DMS 273 (cell line): Measurements from ENCODE around the gene PTGFRN.

Experiments
- DNase-seq: peaks from one replicate; lab custom pipeline; 2025; ENCODE audit not compliant: unreplicated experiment; lab: John Stamatoyannopoulos, UW

Gene PTGFRN

GRCh38 chr1:116997636-116998035 lies 87.9 kb downstream of the PTGFRN start:
- DNase-seq = no peak

- DNase-seq = no peak
Observed at GRCh38 chr1:116999596-116999995, 89.9 kb downstream of the PTGFRN start.

GRCh38 chr1:117000142-117000541 lies 90.4 kb downstream of the PTGFRN start:
- DNase-seq = no peak

GRCh38 chr1:117001254-117001927 lies 91.7 kb downstream of the PTGFRN start, which contains the start of gene CD101:
CD101 (plus strand) TSS chr1:117001760; CDS start chr1:117001818, 58 bp downstream.
- no peak for DNase-seq

- no peak for DNase-seq
Observed at GRCh38 chr1:117003223-117003875, 93.6 kb downstream of the PTGFRN start.

GRCh38 chr1:117007719-117008013 lies 98.0 kb downstream of the PTGFRN start:
- DNase-seq = no peak

GRCh38 chr1:117008656-117009055 lies 98.9 kb downstream of the PTGFRN start:
- DNase-seq = peak; percentile 12

GRCh38 chr1:117009132-117009531 lies 99.4 kb downstream of the PTGFRN start:
- no peak for DNase-seq

- DNase-seq = no peak
Observed at GRCh38 chr1:117010310-117010969, 100.7 kb downstream of the PTGFRN start.

GRCh38 chr1:117011334-117011733 lies 101.6 kb downstream of the PTGFRN start:
- DNase-seq = no peak

- no peak for DNase-seq
Observed at GRCh38 chr1:117013309-117013858, 103.7 kb downstream of the PTGFRN start.

- DNase-seq = no peak
Observed at GRCh38 chr1:117014209-117014608, 104.5 kb downstream of the PTGFRN start.

GRCh38 chr1:117015724-117016123 lies 106.0 kb downstream of the PTGFRN start:
- DNase-seq = no peak

GRCh38 chr1:117017062-117017461 lies 107.3 kb downstream of the PTGFRN start:
- DNase-seq = peak; percentile 36

- peak; percentile 89 for DNase-seq
Observed at GRCh38 chr1:117017648-117018047, 107.9 kb downstream of the PTGFRN start.

GRCh38 chr1:117020526-117021156 lies 110.9 kb downstream of the PTGFRN start:
- DNase-seq = no peak

- DNase-seq = peak; percentile 21
Observed at GRCh38 chr1:117022114-117022513, 112.4 kb downstream of the PTGFRN start.

GRCh38 chr1:117025568-117025967 lies 115.9 kb downstream of the PTGFRN start:
- no peak for DNase-seq

- no peak for DNase-seq
Observed at GRCh38 chr1:117026361-117026760, 116.6 kb downstream of the PTGFRN start.

- DNase-seq = no peak
Observed at GRCh38 chr1:117029685-117030084, 120.0 kb downstream of the PTGFRN start.

- no peak for DNase-seq
Observed at GRCh38 chr1:117030271-117030877, 120.7 kb downstream of the PTGFRN start.
